Adrenal gland (tissue), 12 donors: ENCODE data around the gene CDK5RAP2. TPM values are rescaled to one million over a fixed set of nuclear protein-coding genes. Genes with fewer than 3 reads are reported as not detected.

Source experiments
- DNase-seq, 7 donors: peaks; one replicate each; pipeline ENCODE4 v3.0.0-alpha.2; 2019 to 2020
- H3K27ac ChIP-seq, 5 donors: fragments of 200-600 bp; sonication (generic) in 4 of 5; 1 replicate in 3 of 5; 2 replicates in 2 of 5; pipeline versions ENCODE4 v1.5.1 to v1.8.0; 2016 to 2020; ENCODE audit warnings: mild to moderate bottlenecking in 1 of 5
- H3K27me3 ChIP-seq: fragments of 200-600 bp; 2 replicates; pipeline ENCODE4 v1.8.0; 2021
- H3K36me3 ChIP-seq, 2 donors: fragments of 200-600 bp; replicated peaks in 1 of 2; 1 replicate in 1 of 2; 2 replicates in 1 of 2; pipeline versions ENCODE4 v1.5.1 to v1.8.0; 2018 to 2022
- H3K4me1 ChIP-seq, 2 donors: fragments of 200-600 bp; replicated peaks in 1 of 2; 1 replicate in 1 of 2; 2 replicates in 1 of 2; pipeline versions ENCODE4 v1.5.1 to v1.8.0; 2018 to 2021
- H3K4me3 ChIP-seq, 4 donors: fragments of 200-600 bp; sonication (generic) in 3 of 4; one replicate each; pipeline ENCODE4 v1.5.1; 2016 to 2018
- H3K9me3 ChIP-seq, 3 donors: fragments of 200-600 bp; sonication (generic) in 1 of 3; replicated peaks in 1 of 3; 1 replicate in 2 of 3; 2 replicates in 1 of 3; pipeline versions ENCODE4 v1.5.1 to v1.8.0; 2016 to 2021
- POLR2A ChIP-seq, 2 donors: fragments of 450-650 bp; IDR thresholded peaks; one replicate each; pipeline ENCODE4 v1.6.1; 2017; ENCODE audit warnings: antibody characterized with exemption in 2 of 2, mild to moderate bottlenecking in 2 of 2, moderate library complexity in 1 of 2
- WGBS, 4 donors: extraction: QIAGEN DNeasy Blood & Tissue Kit in 2 of 4; methylation state at CpG; one replicate each; pipeline versions ENCODE4 v1.1.5 to v1.1.7; 2013 to 2017; 5-methylcytosine and 5-hydroxymethylcytosine counted together
- intact Hi-C, 2 donors: fragments of 100-400 bp; cut with DNase I; formaldehyde crosslinking; loops; one replicate each; pipeline versions ENCODE4 v1.14.1 to v1.15.0; 2022 to 2023
- polyA plus RNA-seq, 3 donors: library from polyadenylated mRNA; stranded (reverse); fragments of 200-250 nt in 2 of 3; fragments of 350-450 nt in 1 of 3; fragmentation: Illumina TruSeq in 1 of 3; extraction: RNeasy Lipid Tissue Mini Kit (QIAGEN cat#74804) in 1 of 3; gene quantifications; one replicate each; pipeline ENCODE4 v1.2.3, GENCODE V29; 2013 to 2014
- total RNA-seq, 9 donors: library from RNA; depleted of rRNA in 4 of 9; stranded (reverse); fragments of >200 nt in 4 of 9; fragments of 120-200 nt in 1 of 9; fragmentation: NEBNext Ultra II Directional in 1 of 9; extraction: Animal tissue kit (Norgen Biotek cat#: 25700) in 1 of 9; gene quantifications; one replicate each; pipeline versions ENCODE4 v1.1.0 to v1.2.4, GENCODE V29; 2013 to 2023
- TF ChIP-seq, protein P1 (sequence below), 6 experiments: fragments of 450-650 bp in 4 of 6; fragments of 200-600 bp in 2 of 6; sonication (generic) in 1 of 6; IDR thresholded peaks; 1 replicate in 5 of 6; 2 replicates in 1 of 6; pipeline versions ENCODE4 v1.5.1 to v1.8.0; 2016 to 2021; ENCODE audit warnings: antibody characterized with exemption in 6 of 6, mild to moderate bottlenecking in 2 of 6, moderate library complexity in 1 of 6
- donor health status: healthy with polysubstance abuse.
- donor health status: Bipolar disorder and iron deficiency.
- donor health status: DM: yes; HTN: yes; CAD: no.
- donor health status: DM: no; HTN: no; CAD: no.
- donor health status: DM: no; HTN: no; CAD: no.
- donor health status: DM: yes; HTN: yes; CAD: no.

CDK5RAP2 gene
- total and polyA plus RNA-seq, 12 donors = 26.0 to 60.7 (median 41.9) TPM

DNA sequence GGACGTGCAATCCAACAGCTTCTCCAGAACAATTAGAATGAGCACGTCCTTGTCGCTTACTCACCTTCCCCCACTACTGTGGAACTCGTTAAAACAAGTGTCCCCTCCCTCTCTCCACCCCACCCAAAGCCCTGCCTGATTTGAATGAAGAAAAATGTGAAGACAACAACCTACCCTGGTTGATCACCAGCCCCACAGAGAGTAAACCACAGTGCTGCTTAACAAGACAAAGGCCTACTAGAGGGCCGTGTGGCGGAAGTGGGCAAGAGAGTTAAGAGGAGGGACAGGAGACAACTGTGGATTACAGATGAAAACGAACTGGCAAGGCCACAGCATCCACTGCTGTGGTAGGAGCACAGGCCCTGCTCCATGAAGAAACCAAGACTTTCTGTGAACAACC lies 51.1 kb downstream of the CDK5RAP2 start:
- Histone ChIP-seq H3K36me3 (peaks cover 0 to 49% of the 10 kb centered on the region in 2 donors), H3K4me1 (peaks cover 0 to 4% of the 10 kb centered on the region in 2 donors), H3K4me3 (no peak overlapping the region), H3K27ac (no peak overlapping the region), H3K9me3 (no peaks in the 10 kb centered on the region), H3K27me3 (no peaks in the 10 kb centered on the region)
- 84 to 92% (median 89%) methylated on average over 7 of the region's 7 CpGs for WGBS, 4 donors
- no peak for DNase-seq
- intact Hi-C loops = no loop called here
- no peak for TF ChIP-seq POLR2A (IDR thresholded peaks at IDR 0.05)
- TF ChIP-seq, protein P1, sequence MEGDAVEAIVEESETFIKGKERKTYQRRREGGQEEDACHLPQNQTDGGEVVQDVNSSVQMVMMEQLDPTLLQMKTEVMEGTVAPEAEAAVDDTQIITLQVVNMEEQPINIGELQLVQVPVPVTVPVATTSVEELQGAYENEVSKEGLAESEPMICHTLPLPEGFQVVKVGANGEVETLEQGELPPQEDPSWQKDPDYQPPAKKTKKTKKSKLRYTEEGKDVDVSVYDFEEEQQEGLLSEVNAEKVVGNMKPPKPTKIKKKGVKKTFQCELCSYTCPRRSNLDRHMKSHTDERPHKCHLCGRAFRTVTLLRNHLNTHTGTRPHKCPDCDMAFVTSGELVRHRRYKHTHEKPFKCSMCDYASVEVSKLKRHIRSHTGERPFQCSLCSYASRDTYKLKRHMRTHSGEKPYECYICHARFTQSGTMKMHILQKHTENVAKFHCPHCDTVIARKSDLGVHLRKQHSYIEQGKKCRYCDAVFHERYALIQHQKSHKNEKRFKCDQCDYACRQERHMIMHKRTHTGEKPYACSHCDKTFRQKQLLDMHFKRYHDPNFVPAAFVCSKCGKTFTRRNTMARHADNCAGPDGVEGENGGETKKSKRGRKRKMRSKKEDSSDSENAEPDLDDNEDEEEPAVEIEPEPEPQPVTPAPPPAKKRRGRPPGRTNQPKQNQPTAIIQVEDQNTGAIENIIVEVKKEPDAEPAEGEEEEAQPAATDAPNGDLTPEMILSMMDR (IDR thresholded peaks at IDR 0.05) = no peak

- no peak overlapping the region for H3K4me3 ChIP-seq
- peaks cover 0 to 52% of the 10 kb centered on the region in 2 donors for H3K36me3 ChIP-seq
- H3K9me3 ChIP-seq = no peaks in the 10 kb centered on the region
- H3K27ac ChIP-seq = no peak overlapping the region
- peaks cover 0 to 4% of the 10 kb centered on the region in 2 donors for H3K4me1 ChIP-seq
- no peak for DNase-seq
- WGBS, 4 donors = 79 to 100% (median 86%) methylated on average over 1 of the region's 1 CpG
- TF ChIP-seq, protein P1 (IDR thresholded peaks at IDR 0.05) = no peak
- TF ChIP-seq POLR2A (IDR thresholded peaks at IDR 0.05) = no peak
- intact Hi-C loops = no loop called here
- no peaks in the 10 kb centered on the region for H3K27me3 ChIP-seq
Measured at GRCh38 chr9:120528327-120528726, 51.6 kb downstream of the CDK5RAP2 start.

- H3K27me3 ChIP-seq = no peaks in the 10 kb centered on the region
- TF ChIP-seq, protein P1 (IDR thresholded peaks at IDR 0.05) = no peak
- no peak for TF ChIP-seq POLR2A (IDR thresholded peaks at IDR 0.05)
- no peaks in the 10 kb centered on the region for H3K9me3 ChIP-seq
- peaks cover 0 to 58% of the 10 kb centered on the region in 2 donors for H3K36me3 ChIP-seq
- no peak overlapping the region for H3K27ac ChIP-seq
- intact Hi-C loops = no loop called here
- no peak for DNase-seq
- WGBS, 4 donors = 94 to 99% (median 98%) methylated on average over 3 of the region's 3 CpGs
- H3K4me1 ChIP-seq = no peaks in the 10 kb centered on the region
- no peak overlapping the region for H3K4me3 ChIP-seq
Measured at GRCh38 chr9:120526534-120526933, 53.4 kb downstream of the CDK5RAP2 start.

GRCh38 chr9:120524863-120525262 lies 55.1 kb downstream of the CDK5RAP2 start:
- intact Hi-C loops = no loop called here
- WGBS, 4 donors = 87 to 98% (median 90%) methylated on average over 3 of the region's 3 CpGs
- Histone ChIP-seq H3K36me3 (peaks cover 0 to 58% of the 10 kb centered on the region in 2 donors), H3K4me1 (no peaks in the 10 kb centered on the region), H3K27ac (no peak overlapping the region), H3K27me3 (no peaks in the 10 kb centered on the region), H3K4me3 (no peak overlapping the region), H3K9me3 (no peaks in the 10 kb centered on the region)
- no peak for DNase-seq
- TF ChIP-seq, protein P1 (IDR thresholded peaks at IDR 0.05) = no peak
- TF ChIP-seq POLR2A (IDR thresholded peaks at IDR 0.05) = no peak
